OCI-LY7 (cell line): ENCODE results near the gene KIF1A. TPM values are rescaled to one million over a fixed set of nuclear protein-coding genes. Genes with fewer than 3 reads are reported as not detected.

Experiments
- BruUV-seq: library from RNA; stranded (reverse); fragments of 400-500 nt; replicated peaks from 2 replicates; lab custom pipeline; 2021; lab: Mats Ljungman, UMichigan
- CTCF ChIA-PET: fragments of 300-600 bp; sonication (Branson Sonifier 250); formaldehyde crosslinking; loops from one replicate; lab custom pipeline; 2022; ENCODE audit warnings: antibody characterized with exemption; ENCODE audit not compliant: unreplicated experiment; lab: Charles Lee
- POLR2A ChIA-PET: fragments of 300-600 bp; sonication (Branson Sonifier 250); formaldehyde crosslinking; loops from one replicate; lab custom pipeline; 2022; ENCODE audit warnings: antibody characterized with exemption; lab: Charles Lee
- DNase-seq: peaks from one replicate; pipeline ENCODE4 v3.0.0-alpha.2; 2015; ENCODE audit warnings: low spot score
- H2AFZ ChIP-seq: fragments of 200-600 bp; sonication (generic), shearing (Covaris generic); 2 replicates; pipeline ENCODE4 v1.6.1; 2014; ENCODE audit warnings: mild to moderate bottlenecking, antibody characterized with exemption, low read length, moderate library complexity
- H3K27ac ChIP-seq: fragments of 200-600 bp; sonication (generic); 2 replicates; pipeline ENCODE4 v1.5.1; 2014; ENCODE audit warnings: mixed run types, low read depth, mild to moderate bottlenecking, moderate library complexity, low read length, inconsistent platforms; ENCODE audit not compliant: poor library complexity, severe bottlenecking
- H3K36me3 ChIP-seq: fragments of 200-600 bp; sonication (generic); 2 replicates; pipeline ENCODE4 v1.6.1; 2014; ENCODE audit warnings: mild to moderate bottlenecking, antibody characterized with exemption, low read length, moderate library complexity, mixed read lengths; ENCODE audit not compliant: insufficient read depth
- H3K4me1 ChIP-seq: fragments of 200-600 bp; sonication (generic); 2 replicates; pipeline ENCODE4 v1.5.1; 2014; ENCODE audit warnings: mild to moderate bottlenecking, low read length; ENCODE audit not compliant: insufficient read depth, poor library complexity, severe bottlenecking
- H3K4me2 ChIP-seq: fragments of 200-600 bp; sonication (generic); 2 replicates; pipeline ENCODE4 v1.6.1; 2014; ENCODE audit warnings: mild to moderate bottlenecking, low read length
- H3K4me3 ChIP-seq: fragments of 200-600 bp; sonication (generic); 2 replicates; pipeline ENCODE4 v1.5.1; 2014; ENCODE audit warnings: mild to moderate bottlenecking, low read depth, low read length; ENCODE audit not compliant: poor library complexity, severe bottlenecking
- H3K79me2 ChIP-seq: fragments of 200-600 bp; sonication (generic); 2 replicates; pipeline ENCODE4 v1.6.1; 2016; ENCODE audit warnings: low read depth, mild to moderate bottlenecking, low read length, moderate library complexity, mixed read lengths; ENCODE audit not compliant: insufficient read depth
- H3K9me2 ChIP-seq: fragments of 200-600 bp; sonication (generic); 2 replicates; pipeline ENCODE4 v1.6.1; 2016; ENCODE audit warnings: mild to moderate bottlenecking, low read length, mixed read lengths; ENCODE audit not compliant: insufficient read depth
- H3K9me3 ChIP-seq: fragments of 200-600 bp; sonication (generic); 2 replicates; pipeline ENCODE4 v1.6.1; 2014; ENCODE audit warnings: mild to moderate bottlenecking, mixed run types, low read length, mixed read lengths
- H4K20me1 ChIP-seq: fragments of 200-600 bp; sonication (generic); 2 replicates; pipeline ENCODE4 v1.6.1; 2014; ENCODE audit warnings: mild to moderate bottlenecking, antibody characterized with exemption, low read length, moderate library complexity, mixed read lengths; ENCODE audit not compliant: insufficient read depth
- CTCF ChIP-seq: fragments of 200-600 bp; sonication (generic); conservative IDR thresholded peaks from 2 replicates; pipeline ENCODE4 v1.5.1; 2014; ENCODE audit warnings: mild to moderate bottlenecking, antibody characterized with exemption, low read length, moderate library complexity, mixed read lengths
- EZH2phosphoT487 ChIP-seq: fragments of 200-600 bp; sonication (generic); IDR thresholded peaks from 2 replicates; pipeline ENCODE4 v1.6.1; 2018; ENCODE audit warnings: low read depth, borderline replicate concordance, mild to moderate bottlenecking, mixed run types, antibody characterized with exemption, low read length, moderate library complexity, mixed read lengths
- intact Hi-C: fragments of 100-400 bp; cut with micrococcal nuclease; formaldehyde crosslinking; loops from one replicate; pipeline ENCODE4 v1.10.0; 2022; ENCODE audit not compliant: unreplicated experiment
- total RNA-seq, 2 experiments: library from RNA; depleted of rRNA in 1 of 2; stranded (reverse); fragments of >200 nt in 1 of 2; shearing (Covaris generic) in 1 of 2; gene quantifications; 2 replicates each; pipeline ENCODE4 v1.2.3, GENCODE V29; 2014 to 2022

KIF1A gene
- total RNA-seq, 2 experiments from 2014 or later = not detected

- ChIA-PET POLR2A (no interaction called here), CTCF (interaction anchor here (0.6 kb wide), 1 partner anchor 119 kb away, joined by 3 read pairs; no protein-coding TSS in a partner anchor)
- BruUV-seq = no TSS peak
- H3K4me3 ChIP-seq = no peak overlapping the region
- intact Hi-C loops = no loop called here
- H3K9me3 ChIP-seq = no peaks in the 10 kb centered on the region
- no peaks in the 10 kb centered on the region for H3K36me3 ChIP-seq
- no peaks in the 10 kb centered on the region for H3K9me2 ChIP-seq
- H3K79me2 ChIP-seq = no peaks in the 10 kb centered on the region
- H3K4me1 ChIP-seq = peaks cover 5% of the 10 kb centered on the region
- H3K27ac ChIP-seq = no peak overlapping the region
- H3K4me2 ChIP-seq = no peak overlapping the region
- H4K20me1 ChIP-seq = no peaks in the 10 kb centered on the region
- no peak overlapping the region for H2AFZ ChIP-seq
- DNase-seq = peak; percentile 9
- TF ChIP-seq CTCF (peak; percentile 51), EZH2phosphoT487 (no peak)
Measured at GRCh38 chr2:240834377-240834975, 14.5 kb upstream of the KIF1A start.

- POLR2A ChIA-PET = no interaction called here
- H2AFZ ChIP-seq = no peak overlapping the region
- no peak for TF ChIP-seq CTCF
- H3K4me3 ChIP-seq = no peak overlapping the region
- no peak overlapping the region for H3K27ac ChIP-seq
- H3K4me1 ChIP-seq = peaks cover 5% of the 10 kb centered on the region
- H3K79me2 ChIP-seq = no peaks in the 10 kb centered on the region
- no peaks in the 10 kb centered on the region for H4K20me1 ChIP-seq
- DNase-seq = no peak
- no peaks in the 10 kb centered on the region for H3K9me3 ChIP-seq
- H3K36me3 ChIP-seq = no peaks in the 10 kb centered on the region
- no TSS peak for BruUV-seq
- no peak overlapping the region for H3K4me2 ChIP-seq
- CTCF ChIA-PET = interaction anchor here (0.6 kb wide), 1 partner anchor 118 kb away, joined by 3 read pairs; no protein-coding TSS in a partner anchor
- H3K9me2 ChIP-seq = no peaks in the 10 kb centered on the region
- intact Hi-C loops = no loop called here
Measured at GRCh38 chr2:240833724-240834285, 13.8 kb upstream of the KIF1A start.

- intact Hi-C loops = no loop called here
- Histone ChIP-seq H3K79me2 (no peaks in the 10 kb centered on the region), H3K9me3 (no peaks in the 10 kb centered on the region), H3K4me1 (peaks cover 5% of the 10 kb centered on the region), H3K27ac (no peak overlapping the region), H3K4me3 (no peak overlapping the region), H4K20me1 (no peaks in the 10 kb centered on the region), H2AFZ (no peak overlapping the region), H3K36me3 (no peaks in the 10 kb centered on the region), H3K4me2 (no peak overlapping the region), H3K9me2 (no peaks in the 10 kb centered on the region)
- DNase-seq = no peak
- TF ChIP-seq EZH2phosphoT487 (no peak), CTCF (no peak)
- POLR2A ChIA-PET = no interaction called here
- no TSS peak for BruUV-seq
- CTCF ChIA-PET = no interaction called here
Measured at GRCh38 chr2:240832921-240833494, 13.0 kb upstream of the KIF1A start.
